ENCODE results near the gene CGB1.

CGB1 gene

GRCh38 chr19:49085020-49085867 is 48.5 kb upstream of the CGB1 start, which contains the start of gene SNRNP70:
TSS of gene SNRNP70 (plus strand) at chr19:49085451. CDS start at chr19:49086415, 964 bp downstream.
- H3K27me3 ChIP-seq (replicated peaks; ENCODE audit: insufficient read depth, low read length) = no peaks in the 10 kb centered on the region
- peak within 1 kb of the TSS; percentile 99 for H2AFZ ChIP-seq (ENCODE audit: low read length)
- H3K4me1 ChIP-seq (ENCODE audit: low read length) = peaks cover 12% of the 10 kb centered on the region
- H3K4me3 ChIP-seq (ENCODE audit: low read length) = peak within 1 kb of the TSS; percentile 96
- no peaks in the 10 kb centered on the region for H3K9me3 ChIP-seq (replicated peaks; ENCODE audit: insufficient read depth, low read length)
- H3K9ac ChIP-seq (ENCODE audit: low read length) = peak within 1 kb of the TSS; percentile 91
- TF ChIP-seq EZH2phosphoT487 (IDR thresholded peaks at IDR 0.05; ENCODE audit: low read length) = no peak
- no peak for TF ChIP-seq CTCF (IDR thresholded peaks at IDR 0.05; ENCODE audit: low read length)
- TF ChIP-seq EZH2 (optimal IDR thresholded peaks at IDR 0.05; ENCODE audit: low read depth, low read length) = no peak
- peaks cover 29% of the 10 kb centered on the region for H4K20me1 ChIP-seq (ENCODE audit: insufficient read depth, low read length)
- peak within 1 kb of the TSS; percentile 61; the same call in 1 of the 2 replicates for H3K27ac ChIP-seq (ENCODE audit: low read length)
- H3K4me2 ChIP-seq (ENCODE audit: low read depth, low read length) = peak within 1 kb of the TSS; percentile 99
- H3K79me2 ChIP-seq (ENCODE audit: low read length) = peaks cover 48% of the 10 kb centered on the region
- DNase-seq = peak; percentile 99
- peaks cover 3% of the 10 kb centered on the region; the same call in 1 of the 2 replicates for H3K36me3 ChIP-seq (replicated peaks; ENCODE audit: insufficient read depth, low read length)
- no peaks in the 10 kb centered on the region for H3F3A ChIP-seq (ENCODE audit: insufficient read depth, low read length)
- no peaks in the 10 kb centered on the region for H3K9me2 ChIP-seq (replicated peaks; ENCODE audit: insufficient read depth, low read length)

DNA sequence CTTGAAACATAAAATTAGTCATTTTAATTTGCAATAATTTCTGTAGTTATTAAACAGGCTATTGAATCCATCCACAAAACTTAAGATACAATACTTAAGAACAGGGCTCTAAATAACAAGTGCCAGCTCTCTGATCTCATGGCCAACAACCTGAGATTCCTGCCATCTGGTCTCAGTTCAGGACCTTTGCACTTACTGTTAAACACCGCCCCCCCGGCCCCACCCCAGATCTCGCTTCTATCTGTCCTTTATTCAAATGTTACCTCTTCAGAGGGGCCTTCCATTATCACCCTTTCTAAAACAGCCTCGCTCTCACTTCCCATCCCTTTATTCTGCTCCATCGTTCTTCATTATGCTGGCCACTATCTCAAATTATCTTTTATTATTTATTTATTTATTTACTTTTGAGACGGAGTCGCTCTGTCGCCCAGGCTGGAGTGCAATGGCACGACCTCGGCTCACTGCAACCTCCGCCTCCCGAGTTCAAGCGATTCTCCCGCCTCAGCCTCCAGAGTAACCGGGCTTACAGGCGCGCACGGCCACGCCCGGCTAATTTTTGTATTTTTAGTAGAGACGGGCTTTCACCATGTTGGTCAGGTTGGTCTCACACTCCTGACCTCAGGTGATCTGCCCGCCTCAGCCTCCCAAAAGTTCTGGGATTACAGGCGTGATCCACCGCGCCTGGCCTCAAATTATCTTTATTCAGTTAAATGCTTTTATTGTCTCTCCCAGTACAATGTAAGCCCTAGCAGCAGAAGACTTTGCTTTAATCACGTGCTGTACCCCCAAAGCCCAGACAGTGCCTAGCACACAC is 47.7 kb upstream of the CGB1 start:
- Histone ChIP-seq H3K4me2 (ENCODE audit: low read depth, low read length) (peak overlapping the region; percentile 97), H3K4me1 (ENCODE audit: low read length) (peaks cover 12% of the 10 kb centered on the region), H3K27ac (ENCODE audit: low read length) (peak overlapping the region; percentile 61; the same call in 1 of the 2 replicates), H3F3A (ENCODE audit: insufficient read depth, low read length) (no peaks in the 10 kb centered on the region), H3K9me2 (replicated peaks; ENCODE audit: insufficient read depth, low read length) (no peaks in the 10 kb centered on the region), H3K36me3 (replicated peaks; ENCODE audit: insufficient read depth, low read length) (peaks cover 3% of the 10 kb centered on the region; the same call in 1 of the 2 replicates), H3K9me3 (replicated peaks; ENCODE audit: insufficient read depth, low read length) (no peaks in the 10 kb centered on the region), H3K27me3 (replicated peaks; ENCODE audit: insufficient read depth, low read length) (no peaks in the 10 kb centered on the region), H4K20me1 (ENCODE audit: insufficient read depth, low read length) (peaks cover 25% of the 10 kb centered on the region), H3K4me3 (ENCODE audit: low read length) (peak overlapping the region; percentile 96), H3K9ac (ENCODE audit: low read length) (peak overlapping the region; percentile 91; the same call in 1 of the 2 replicates), H3K79me2 (ENCODE audit: low read length) (peaks cover 40% of the 10 kb centered on the region), H2AFZ (ENCODE audit: low read length) (peak overlapping the region; percentile 99)
- TF ChIP-seq CTCF (IDR thresholded peaks at IDR 0.05; ENCODE audit: low read length) (no peak), EZH2 (optimal IDR thresholded peaks at IDR 0.05; ENCODE audit: low read depth, low read length) (no peak)
- DNase-seq = no peak

GRCh38 chr19:49081273-49081672 is 44.6 kb upstream of the CGB1 start:
- no peaks in the 10 kb centered on the region for H3K9me2 ChIP-seq (replicated peaks; ENCODE audit: insufficient read depth, low read length)
- H3K4me1 ChIP-seq (ENCODE audit: low read length) = no peaks in the 10 kb centered on the region
- no peaks in the 10 kb centered on the region for H3F3A ChIP-seq (ENCODE audit: insufficient read depth, low read length)
- no peak for DNase-seq
- no peak overlapping the region for H2AFZ ChIP-seq (ENCODE audit: low read length)
- no peaks in the 10 kb centered on the region for H3K36me3 ChIP-seq (replicated peaks; ENCODE audit: insufficient read depth, low read length)
- H3K9ac ChIP-seq (ENCODE audit: low read length) = no peak overlapping the region
- no peak overlapping the region for H3K4me3 ChIP-seq (ENCODE audit: low read length)
- no peaks in the 10 kb centered on the region for H3K27me3 ChIP-seq (replicated peaks; ENCODE audit: insufficient read depth, low read length)
- H3K79me2 ChIP-seq (ENCODE audit: low read length) = peaks cover 10% of the 10 kb centered on the region
- no peak for TF ChIP-seq EZH2 (optimal IDR thresholded peaks at IDR 0.05; ENCODE audit: low read depth, low read length)
- TF ChIP-seq EZH2phosphoT487 (IDR thresholded peaks at IDR 0.05; ENCODE audit: low read length) = no peak
- no peak for TF ChIP-seq CTCF (IDR thresholded peaks at IDR 0.05; ENCODE audit: low read length)
- H3K27ac ChIP-seq (ENCODE audit: low read length) = no peak overlapping the region
- no peak overlapping the region for H3K4me2 ChIP-seq (ENCODE audit: low read depth, low read length)
- H4K20me1 ChIP-seq (ENCODE audit: insufficient read depth, low read length) = peaks cover 3% of the 10 kb centered on the region; the same call in 1 of the 2 replicates
- H3K9me3 ChIP-seq (replicated peaks; ENCODE audit: insufficient read depth, low read length) = no peaks in the 10 kb centered on the region
